ENCODE data around the gene BRD4. TPM values are rescaled to one million over a fixed set of nuclear protein-coding genes. Genes with fewer than 3 reads are reported as not detected.
A peak's percentile ranks its signal among the peaks of the same experiment; 100 is the strongest.

BRD4 gene
- total and polyA plus RNA-seq, 10 of the 15 experiments (the other 5 are each of a cell fraction or from before 2014, with no cell fraction given) = 5.3 to 84.4 (median 11.8) TPM

- H3K27me3 ChIP-seq (replicated peaks in 1 of 2; ENCODE audit: control insufficient read depth in 2 of 2, insufficient read depth in 2 of 2, low read length in 1 of 2) = no peaks in the 10 kb centered on the region
- no peak overlapping the region for H3K27ac ChIP-seq (ENCODE audit: control insufficient read depth, insufficient read depth)
- FAIRE-seq (no peak), DNase-seq (ENCODE audit: low read depth, low spot score) (no peak), ATAC-seq (no peak)
- no peak overlapping the region for H3K9ac ChIP-seq (ENCODE audit: control insufficient read depth, insufficient read depth, low read length)
- no peak overlapping the region for H2AFZ ChIP-seq (ENCODE audit: control insufficient read depth, low read depth, low read length)
- BruUV-seq (replicated peaks) = no TSS peak
- H3K9me3 ChIP-seq (replicated peaks; ENCODE audit: control insufficient read depth, insufficient read depth, low read length) = no peaks in the 10 kb centered on the region
- ChIA-PET CTCF (no interaction called here), POLR2A (no interaction called here), RAD21 (ENCODE audit: unreplicated experiment) (no interaction called here), SMC1A (ENCODE audit: uncharacterized antibody, unreplicated experiment) (no interaction called here)
- in situ Hi-C loops (cut with MboI) (no loop called here), intact Hi-C loops (cut with micrococcal nuclease; ENCODE audit: unreplicated experiment) (no loop called here)
- H3K36me3 ChIP-seq (ENCODE audit: control insufficient read depth in 2 of 2, insufficient read depth in 2 of 2, low read length in 1 of 2) = peaks cover 36 to 54% of the 10 kb centered on the region in 2 experiments
- no peaks in the 10 kb centered on the region for H4K20me1 ChIP-seq (ENCODE audit: control insufficient read depth, insufficient read depth)
- H3K79me2 ChIP-seq (ENCODE audit: control insufficient read depth, insufficient read depth, low read length) = no peaks in the 10 kb centered on the region
- WGBS (ENCODE audit: insufficient coverage, insufficient replicate concordance, low lambda C conversion rate, missing lambda C conversion rate) = 87% methylated on average over 14 of the region's 24 CpGs
- H3K4me3 ChIP-seq = no peak overlapping the region
- H3K4me1 ChIP-seq (ENCODE audit: control insufficient read depth, insufficient read depth, low read length) = no peaks in the 10 kb centered on the region
- TF ChIP-seq KAT2A (conservative IDR thresholded peaks at IDR 0.05; ENCODE audit: control insufficient read depth, low read depth, low read length) (no peak), YY1 (IDR thresholded peaks at IDR 0.05; ENCODE audit: low read depth, low read length) (no peak), ZNF384 (IDR thresholded peaks at IDR 0.05; ENCODE audit: borderline replicate concordance, low read depth, low read length) (no peak), POLR2A (IDR thresholded peaks at IDR 0.05; ENCODE audit: low read depth, low read length) (0 out of 2 replicates have a peak, but pooled peaks have one; percentile 29)
- no peak overlapping the region for H3K4me2 ChIP-seq (ENCODE audit: control insufficient read depth, insufficient read depth)
These were observed 88.1 kb downstream of the BRD4 start for GRCh38 chr19:15244106-15244803.

GRCh38 chr19:15243236-15243957 lies 88.9 kb downstream of the BRD4 start:
- no peak overlapping the region for H3K9ac ChIP-seq (ENCODE audit: control insufficient read depth, insufficient read depth, low read length)
- FAIRE-seq = no peak

More at GRCh38 chr19:15243236-15243957, 88.9 kb downstream of the BRD4 start:
- BruUV-seq (replicated peaks) = no TSS peak
- H4K20me1 ChIP-seq (ENCODE audit: control insufficient read depth, insufficient read depth) = no peaks in the 10 kb centered on the region
- H2AFZ ChIP-seq (ENCODE audit: control insufficient read depth, low read depth, low read length) = no peak overlapping the region
- H3K27me3 ChIP-seq (replicated peaks in 1 of 2; ENCODE audit: control insufficient read depth in 2 of 2, insufficient read depth in 2 of 2, low read length in 1 of 2) = no peaks in the 10 kb centered on the region
- ATAC-seq = no peak
- POLR2A ChIA-PET = no interaction called here
- no peak overlapping the region for H3K4me3 ChIP-seq
- no peak for DNase-seq (ENCODE audit: low read depth, low spot score)
- H3K36me3 ChIP-seq (ENCODE audit: control insufficient read depth in 2 of 2, insufficient read depth in 2 of 2, low read length in 1 of 2) = peaks cover 29 to 60% of the 10 kb centered on the region in 2 experiments
- H3K4me2 ChIP-seq (ENCODE audit: control insufficient read depth, insufficient read depth) = no peak overlapping the region
- RAD21 ChIA-PET (ENCODE audit: unreplicated experiment) = no interaction called here
- in situ Hi-C loops (cut with MboI) (no loop called here), intact Hi-C loops (cut with micrococcal nuclease; ENCODE audit: unreplicated experiment) (no loop called here)
- no peak overlapping the region for H3K27ac ChIP-seq (ENCODE audit: control insufficient read depth, insufficient read depth)
- TF ChIP-seq ZSCAN29 (IDR thresholded peaks at IDR 0.05) (no peak), POLR2A (IDR thresholded peaks at IDR 0.05; ENCODE audit: low read depth, low read length) (0 out of 2 replicates have a peak, but pooled peaks have one; percentile 33)
- WGBS (ENCODE audit: insufficient coverage, insufficient replicate concordance, low lambda C conversion rate, missing lambda C conversion rate) = 99% methylated on average over 15 of the region's 17 CpGs
- SMC1A ChIA-PET (ENCODE audit: uncharacterized antibody, unreplicated experiment) = no interaction called here
- H3K4me1 ChIP-seq (ENCODE audit: control insufficient read depth, insufficient read depth, low read length) = no peaks in the 10 kb centered on the region
- H3K79me2 ChIP-seq (ENCODE audit: control insufficient read depth, insufficient read depth, low read length) = no peaks in the 10 kb centered on the region
- CTCF ChIA-PET = no interaction called here
- no peaks in the 10 kb centered on the region for H3K9me3 ChIP-seq (replicated peaks; ENCODE audit: control insufficient read depth, insufficient read depth, low read length)
